GM23338 (cell line): Measurements from ENCODE around the gene PNPO.

Experiments
- CREB1 ChIP-seq: fragments of 250-450 bp; sonication (Bioruptor Pico); IDR thresholded peaks from 2 replicates; pipeline ENCODE4 v1.5.0; 2020; ENCODE audit warnings: low read depth, mild to moderate bottlenecking, moderate library complexity
- CTCF ChIP-seq, 2 experiments: fragments of 200-600 bp in 1 of 2; sonication (generic) in 1 of 2; conservative IDR thresholded peaks; 2 replicates each; pipeline versions ENCODE4 v1.5.1 to v1.6.1; 2016 to 2017; ENCODE audit warnings: antibody characterized with exemption in 2 of 2, low read depth in 2 of 2, mild to moderate bottlenecking in 2 of 2, moderate library complexity in 1 of 2
- EZH2 ChIP-seq: fragments of 200-600 bp; sonication (generic); IDR thresholded peaks from one replicate; pipeline ENCODE4 v1.8.0; 2017; ENCODE audit warnings: antibody characterized with exemption, mild to moderate bottlenecking, low read depth; ENCODE audit not compliant: unreplicated experiment
- EZH2phosphoT487 ChIP-seq: fragments of 200-600 bp; sonication (generic); IDR thresholded peaks from one replicate; pipeline ENCODE4 v1.8.1; 2018; ENCODE audit warnings: antibody characterized with exemption; ENCODE audit not compliant: unreplicated experiment
- JUNB ChIP-seq: IDR thresholded peaks from one replicate; pipeline ENCODE4 v1.6.1; 2016; ENCODE audit warnings: antibody characterized with exemption; ENCODE audit not compliant: unreplicated experiment
- POLR2AphosphoS5 ChIP-seq: IDR thresholded peaks from 2 replicates; pipeline ENCODE4 v1.6.1; 2016; ENCODE audit warnings: antibody characterized with exemption, low read depth
- REST ChIP-seq: IDR thresholded peaks from one replicate; pipeline ENCODE4 v1.6.1; 2018; ENCODE audit warnings: antibody characterized with exemption; ENCODE audit not compliant: unreplicated experiment
- STAT1 ChIP-seq: IDR thresholded peaks from one replicate; pipeline ENCODE4 v1.6.1; 2016; ENCODE audit warnings: antibody characterized with exemption; ENCODE audit not compliant: unreplicated experiment
- ZNF462 ChIP-seq: fragments of 250-450 bp; sonication (Bioruptor Pico); IDR thresholded peaks from 2 replicates; pipeline ENCODE4 v1.5.0; 2020; ENCODE audit warnings: mild to moderate bottlenecking, moderate library complexity

- TF ChIP-seq CTCF (conservative IDR thresholded peaks at IDR 0.05; ENCODE audit: low read depth in 2 of 2) (no peak), EZH2phosphoT487 (no peak), EZH2 (no peak), POLR2AphosphoS5 (no peak), CREB1 (no peak), JUNB (no peak), STAT1 (no peak), REST (no peak), ZNF462 (CRISPR knock-in tag) (no peak)
Measured at GRCh38 chr17:47917581-47917980, 23.8 kb upstream of the PNPO start.
